Spleen (tissue), 7 donors: ENCODE results near the gene UNC119B.
"Not testable (repeated sequence)": the region's sequence is repeated elsewhere in the genome, so short reads cannot be mapped to it uniquely, and the experiment has no call there.

Source experiments
- POLR2A ChIP-seq, 3 donors: fragments of 450-650 bp; IDR thresholded peaks; one replicate each; pipeline ENCODE4 v1.5.1; 2017; ENCODE audit warnings: antibody characterized with exemption in 3 of 3, mild to moderate bottlenecking in 1 of 3
- TF ChIP-seq, protein P1 (sequence below), 11 experiments: fragments of 200-600 bp in 7 of 11; fragments of 450-650 bp in 4 of 11; sonication (generic) in 4 of 11; IDR thresholded peaks in 8 of 11; conservative IDR thresholded peaks in 3 of 11; 1 replicate in 7 of 11; 2 replicates in 4 of 11; pipeline versions ENCODE4 v1.4.0 to v1.8.0; 2016 to 2021; ENCODE audit warnings: antibody characterized with exemption in 11 of 11, inconsistent platforms in 4 of 11, mild to moderate bottlenecking in 1 of 11
- donor health status: DM: no; HTN: no; CAD: no; lungs with moderate emphysema.
- donor health status: DM: no; HTN: no; CAD: no.
- donor health status: DM: no; HTN: no; CAD: no.

DNA sequence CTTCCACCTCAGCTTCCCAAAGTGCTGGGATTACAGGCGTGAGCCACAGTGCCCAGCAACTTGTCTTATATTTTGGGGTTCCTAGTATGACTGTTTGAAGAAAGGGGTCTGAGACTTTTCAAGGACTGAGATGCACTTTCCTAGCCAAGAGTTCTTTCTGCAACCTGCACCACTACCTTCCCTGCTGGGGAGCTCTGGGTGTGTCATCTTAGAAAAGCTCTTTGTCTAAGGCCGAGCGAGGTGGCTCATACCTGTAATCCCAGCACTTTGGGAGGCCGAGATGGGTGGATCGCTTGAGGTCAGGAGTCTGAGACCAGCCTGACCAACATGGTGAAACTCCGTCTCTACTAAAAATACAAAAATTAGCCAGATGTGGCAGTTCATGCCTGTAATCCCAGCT, 40.0 kb upstream of the UNC119B start:
- TF ChIP-seq, protein P1, sequence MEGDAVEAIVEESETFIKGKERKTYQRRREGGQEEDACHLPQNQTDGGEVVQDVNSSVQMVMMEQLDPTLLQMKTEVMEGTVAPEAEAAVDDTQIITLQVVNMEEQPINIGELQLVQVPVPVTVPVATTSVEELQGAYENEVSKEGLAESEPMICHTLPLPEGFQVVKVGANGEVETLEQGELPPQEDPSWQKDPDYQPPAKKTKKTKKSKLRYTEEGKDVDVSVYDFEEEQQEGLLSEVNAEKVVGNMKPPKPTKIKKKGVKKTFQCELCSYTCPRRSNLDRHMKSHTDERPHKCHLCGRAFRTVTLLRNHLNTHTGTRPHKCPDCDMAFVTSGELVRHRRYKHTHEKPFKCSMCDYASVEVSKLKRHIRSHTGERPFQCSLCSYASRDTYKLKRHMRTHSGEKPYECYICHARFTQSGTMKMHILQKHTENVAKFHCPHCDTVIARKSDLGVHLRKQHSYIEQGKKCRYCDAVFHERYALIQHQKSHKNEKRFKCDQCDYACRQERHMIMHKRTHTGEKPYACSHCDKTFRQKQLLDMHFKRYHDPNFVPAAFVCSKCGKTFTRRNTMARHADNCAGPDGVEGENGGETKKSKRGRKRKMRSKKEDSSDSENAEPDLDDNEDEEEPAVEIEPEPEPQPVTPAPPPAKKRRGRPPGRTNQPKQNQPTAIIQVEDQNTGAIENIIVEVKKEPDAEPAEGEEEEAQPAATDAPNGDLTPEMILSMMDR (IDR thresholded peaks at IDR 0.05 in 8 of 11, conservative IDR thresholded peaks at IDR 0.05 in 3 of 11) = not testable (repeated sequence)
- not testable (repeated sequence) for TF ChIP-seq POLR2A (IDR thresholded peaks at IDR 0.05)
